H9 (cell line): Measurements from ENCODE around the gene DNER. TPM values are rescaled to one million over a fixed set of nuclear protein-coding genes. Genes with fewer than 3 reads are reported as not detected.

Experiments
- DNase-seq: peaks from one replicate; pipeline ENCODE4 v3.0.0-alpha.2; 2017
- H2AFZ ChIP-seq: one replicate; pipeline ENCODE4 v1.6.1; 2013; ENCODE audit warnings: mild to moderate bottlenecking, low read length, control low read depth, moderate library complexity
- H2AK5ac ChIP-seq: 2 replicates; pipeline ENCODE4 v1.6.1; 2013; ENCODE audit warnings: low read length, control low read depth, mixed read lengths; ENCODE audit not compliant: insufficient read length
- H2BK120ac ChIP-seq: one replicate; pipeline ENCODE4 v1.6.1; 2013; ENCODE audit warnings: low read depth, mild to moderate bottlenecking, low read length, control low read depth, inconsistent platforms; ENCODE audit not compliant: poor library complexity, severe bottlenecking
- H2BK12ac ChIP-seq: 2 replicates; pipeline ENCODE4 v1.6.1; 2013; ENCODE audit warnings: low read length, control low read depth, mixed read lengths, low read depth; ENCODE audit not compliant: insufficient read length
- H2BK15ac ChIP-seq: 2 replicates; pipeline ENCODE4 v1.6.1; 2013; ENCODE audit warnings: low read depth, low read length, control low read depth
- H2BK20ac ChIP-seq: one replicate; pipeline ENCODE4 v1.6.1; 2013; ENCODE audit warnings: low read depth, mild to moderate bottlenecking, low read length, control low read depth, inconsistent platforms; ENCODE audit not compliant: poor library complexity, severe bottlenecking
- H2BK5ac ChIP-seq: 2 replicates; pipeline ENCODE4 v1.6.1; 2013; ENCODE audit warnings: low read length, control low read depth, mixed read lengths; ENCODE audit not compliant: insufficient read length
- H3K14ac ChIP-seq: 2 replicates; pipeline ENCODE4 v1.6.1; 2013; ENCODE audit warnings: low read length, control low read depth; ENCODE audit not compliant: insufficient read depth
- H3K18ac ChIP-seq: 2 replicates; pipeline ENCODE4 v1.6.1; 2013; ENCODE audit warnings: low read depth, mild to moderate bottlenecking, mixed read lengths, low read length, control low read depth; ENCODE audit not compliant: insufficient read length
- H3K23ac ChIP-seq: 2 replicates; pipeline ENCODE4 v1.6.1; 2013; ENCODE audit warnings: low read length, control low read depth, mixed read lengths, low read depth; ENCODE audit not compliant: insufficient read length
- H3K23me2 ChIP-seq: 2 replicates; pipeline ENCODE4 v1.6.1; 2013; ENCODE audit warnings: low read depth, mild to moderate bottlenecking, mixed read lengths, low read length, control low read depth; ENCODE audit not compliant: insufficient read length, poor library complexity, severe bottlenecking
- H3K27ac ChIP-seq: 2 replicates; pipeline ENCODE4 v1.5.1; 2013; ENCODE audit warnings: low read length, control low read depth, mixed read lengths, low read depth; ENCODE audit not compliant: insufficient read length
- H3K27me3 ChIP-seq: 2 replicates; pipeline ENCODE4 v1.6.1; 2013; ENCODE audit warnings: low read length, control low read depth, inconsistent platforms; ENCODE audit not compliant: insufficient read depth
- H3K4ac ChIP-seq: 2 replicates; pipeline ENCODE4 v1.6.1; 2013; ENCODE audit warnings: low read depth, mild to moderate bottlenecking, control low read depth, inconsistent platforms, low read length, moderate library complexity
- H3K4me1 ChIP-seq: 2 replicates; pipeline ENCODE4 v1.6.1; 2013; ENCODE audit warnings: low read length, control low read depth, inconsistent platforms; ENCODE audit not compliant: insufficient read depth
- H3K4me2 ChIP-seq: 2 replicates; pipeline ENCODE4 v1.6.1; 2013; ENCODE audit warnings: low read length, control low read depth, mixed read lengths; ENCODE audit not compliant: insufficient read length, insufficient read depth
- H3K56ac ChIP-seq: 2 replicates; pipeline ENCODE4 v1.6.1; 2013; ENCODE audit warnings: low read depth, mild to moderate bottlenecking, mixed read lengths, low read length, control low read depth; ENCODE audit not compliant: insufficient read length
- H3K79me1 ChIP-seq: 2 replicates; pipeline ENCODE4 v1.6.1; 2013; ENCODE audit warnings: low read depth, mild to moderate bottlenecking, moderate library complexity, low read length, control low read depth, inconsistent platforms; ENCODE audit not compliant: insufficient read depth, poor library complexity, severe bottlenecking
- H3K79me2 ChIP-seq: 2 replicates; pipeline ENCODE4 v1.6.1; 2013; ENCODE audit warnings: low read length, control low read depth, inconsistent platforms; ENCODE audit not compliant: insufficient read depth
- H3K9ac ChIP-seq: 2 replicates; pipeline ENCODE4 v1.6.1; 2013; ENCODE audit warnings: low read length, control low read depth, mixed read lengths; ENCODE audit not compliant: insufficient read length; ENCODE audit errors: extremely low read depth
- H3K9me3 ChIP-seq: one replicate; pipeline ENCODE4 v1.6.1; 2013; ENCODE audit warnings: low read depth, low read length, inconsistent platforms; ENCODE audit not compliant: control insufficient read depth
- H3T11ph ChIP-seq: one replicate; pipeline ENCODE4 v1.6.1; 2013; ENCODE audit warnings: mild to moderate bottlenecking, low read length, control low read depth, inconsistent platforms
- H4K20me1 ChIP-seq: one replicate; pipeline ENCODE4 v1.6.1; 2013; ENCODE audit not compliant: control insufficient read depth, insufficient read length, insufficient read depth
- H4K5ac ChIP-seq: 2 replicates; pipeline ENCODE4 v1.6.1; 2013; ENCODE audit warnings: low read depth, mild to moderate bottlenecking, mixed read lengths, low read length, control low read depth; ENCODE audit not compliant: insufficient read length
- H4K8ac ChIP-seq: replicated peaks from 2 replicates; pipeline ENCODE4 v1.6.1; 2013; ENCODE audit warnings: low read length, control low read depth, mixed read lengths, low read depth; ENCODE audit not compliant: insufficient read length
- H4K91ac ChIP-seq: 2 replicates; pipeline ENCODE4 v1.6.1; 2013; ENCODE audit warnings: low read depth, mild to moderate bottlenecking, moderate library complexity, mixed read lengths, low read length, control low read depth; ENCODE audit not compliant: insufficient read length
- H3K27ac Mint-ChIP-seq, 3 experiments: 2 replicates in 2 of 3; 3 replicates in 1 of 3; pipeline ENCODE4 v1.8.0; 2020 to 2021; ENCODE audit warnings: mixed read lengths in 3 of 3, mild to moderate bottlenecking in 1 of 3, moderate library complexity in 1 of 3
- H3K27me3 Mint-ChIP-seq: 2 replicates; pipeline ENCODE4 v1.8.0; 2021; ENCODE audit warnings: low read depth, mild to moderate bottlenecking, moderate library complexity, mixed read lengths
- H3K36me3 Mint-ChIP-seq, 3 experiments: 2 replicates in 2 of 3; 3 replicates in 1 of 3; pipeline ENCODE4 v1.8.0; 2020 to 2021; ENCODE audit warnings: low read depth in 3 of 3, mixed read lengths in 3 of 3; ENCODE audit not compliant: insufficient read depth in 1 of 3
- H3K4me1 Mint-ChIP-seq, 2 experiments: 2 replicates each; pipeline ENCODE4 v1.8.0; 2020; ENCODE audit warnings: mixed read lengths in 2 of 2
- H3K4me3 Mint-ChIP-seq, 2 experiments: 2 replicates in 1 of 2; 3 replicates in 1 of 2; pipeline ENCODE4 v1.8.0; 2020 to 2021; ENCODE audit warnings: mild to moderate bottlenecking in 2 of 2, mixed read lengths in 2 of 2, moderate library complexity in 1 of 2
- H3K9me3 Mint-ChIP-seq, 2 experiments: 2 replicates in 1 of 2; 3 replicates in 1 of 2; pipeline ENCODE4 v1.8.0; 2020; ENCODE audit warnings: mild to moderate bottlenecking in 2 of 2, mixed read lengths in 2 of 2, moderate library complexity in 1 of 2
- CTCF ChIP-seq: fragments of 200-600 bp; sonication (generic); conservative IDR thresholded peaks from 3 replicates; pipeline ENCODE4 v1.8.0; 2021; ENCODE audit warnings: antibody characterized with exemption, mild to moderate bottlenecking
- WGBS: extraction: QIAGEN DNeasy Blood & Tissue Kit; methylation state at CpG from one replicate; pipeline ENCODE4 v1.1.7; 2013; ENCODE audit warnings: missing lambda C conversion rate, low lambda C conversion rate, mixed read lengths; ENCODE audit not compliant: insufficient read length; ENCODE audit errors: extremely low coverage; 5-methylcytosine and 5-hydroxymethylcytosine counted together
- total RNA-seq: library from RNA; stranded (reverse); gene quantifications from 2 replicates; pipeline ENCODE4 v1.2.1, GENCODE V29; 2021

The DNER gene
- total RNA-seq, 1 experiment from 2014 or later: 1.0 TPM

GRCh38 chr2:229330952-229331351 is 383.4 kb downstream of the DNER start:
- Mint-ChIP-seq H3K4me1 (peaks cover 5 to 8% of the 10 kb centered on the region in 2 experiments; a peak in 3 of 4 replicates), H3K4me3 (no peak overlapping the region), H3K27me3 (no peaks in the 10 kb centered on the region; the same call in none of the 2 replicates), H3K27ac (no peak overlapping the region), H3K36me3 (no peaks in the 10 kb centered on the region), H3K9me3 (no peaks in the 10 kb centered on the region; a peak in 1 of 5 replicates)
- Histone ChIP-seq H2BK15ac (no peak overlapping the region), H4K8ac (no peak overlapping the region), H2BK12ac (no peak overlapping the region), H3K9me3 (no peaks in the 10 kb centered on the region), H3T11ph (no peak overlapping the region), H3K79me1 (no peaks in the 10 kb centered on the region), H3K4ac (no peak overlapping the region), H4K5ac (no peak overlapping the region), H2AFZ (no peak overlapping the region), H4K20me1 (no peaks in the 10 kb centered on the region), H3K4me1 (no peaks in the 10 kb centered on the region), H2BK120ac (no peak overlapping the region), H3K27me3 (no peaks in the 10 kb centered on the region), H2BK20ac (no peak overlapping the region), H4K91ac (no peak overlapping the region), H3K23me2 (no peaks in the 10 kb centered on the region), H3K4me2 (no peak overlapping the region), H2BK5ac (no peak overlapping the region), H3K14ac (no peak overlapping the region), H3K27ac (no peak overlapping the region), H3K18ac (no peak overlapping the region), H3K9ac (no peak overlapping the region), H3K56ac (no peak overlapping the region), H3K23ac (no peak overlapping the region), H3K79me2 (no peaks in the 10 kb centered on the region), H2AK5ac (no peak overlapping the region)
- TF ChIP-seq CTCF: no peak
- WGBS: no CpG with 5 or more reads among the region's 5 CpGs
- DNase-seq: no peak
